ENCODE results near the gene C11orf42.

C11orf42 gene, protein sequence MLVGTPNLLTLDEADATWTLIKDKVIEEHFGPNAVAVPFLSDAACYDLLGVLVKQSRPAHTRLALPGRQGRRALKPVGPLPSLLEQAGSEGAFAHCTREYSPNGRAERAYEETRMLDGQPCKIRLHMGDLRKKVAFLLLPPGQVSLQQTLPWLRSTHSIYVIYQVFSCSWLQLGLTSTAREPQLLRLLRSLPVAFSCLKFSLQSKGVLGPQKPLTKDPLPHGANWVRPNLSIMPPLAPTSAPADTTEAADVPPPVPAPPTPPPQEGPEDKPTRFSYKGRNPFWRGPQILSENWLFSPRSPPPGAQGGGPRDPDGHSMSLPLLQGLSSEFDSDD

GRCh38 chr11:6205366-6205765 lies at the start of gene C11orf42:
C11orf42 (plus strand) TSS chr11:6205557; CDS start chr11:6205616, 59 bp downstream.
- ChIA-PET POLR2A (no interaction called here), CTCF (no interaction called here)
- DNase-seq (ENCODE audit: extremely low spot score), result no peak
- TF ChIP-seq HDGF (IDR thresholded peaks at IDR 0.05; ENCODE audit: borderline replicate concordance) (no peak), ZNF384 (IDR thresholded peaks at IDR 0.05) (no peak), FOXA1 (IDR thresholded peaks at IDR 0.05) (no peak), FOXK2 (IDR thresholded peaks at IDR 0.05) (no peak), CTBP1 (IDR thresholded peaks at IDR 0.05; ENCODE audit: borderline replicate concordance) (no peak), ARNT (IDR thresholded peaks at IDR 0.05) (no peak), SP1 (IDR thresholded peaks at IDR 0.05) (no peak), ELF4 (IDR thresholded peaks at IDR 0.05) (no peak), LEF1 (IDR thresholded peaks at IDR 0.05; ENCODE audit: borderline replicate concordance) (no peak), SUZ12 (IDR thresholded peaks at IDR 0.05) (no peak), TARDBP (IDR thresholded peaks at IDR 0.05) (no peak), BHLHE40 (IDR thresholded peaks at IDR 0.05; ENCODE audit: borderline replicate concordance) (no peak), L3MBTL2 (conservative IDR thresholded peaks at IDR 0.05) (no peak), NFRKB (IDR thresholded peaks at IDR 0.05) (no peak), FOXM1 (IDR thresholded peaks at IDR 0.05; ENCODE audit: borderline replicate concordance) (no peak)
- TF ChIP-seq, protein P1, sequence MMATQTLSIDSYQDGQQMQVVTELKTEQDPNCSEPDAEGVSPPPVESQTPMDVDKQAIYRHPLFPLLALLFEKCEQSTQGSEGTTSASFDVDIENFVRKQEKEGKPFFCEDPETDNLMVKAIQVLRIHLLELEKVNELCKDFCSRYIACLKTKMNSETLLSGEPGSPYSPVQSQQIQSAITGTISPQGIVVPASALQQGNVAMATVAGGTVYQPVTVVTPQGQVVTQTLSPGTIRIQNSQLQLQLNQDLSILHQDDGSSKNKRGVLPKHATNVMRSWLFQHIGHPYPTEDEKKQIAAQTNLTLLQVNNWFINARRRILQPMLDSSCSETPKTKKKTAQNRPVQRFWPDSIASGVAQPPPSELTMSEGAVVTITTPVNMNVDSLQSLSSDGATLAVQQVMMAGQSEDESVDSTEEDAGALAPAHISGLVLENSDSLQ (IDR thresholded peaks at IDR 0.05), result no peak

GRCh38 chr11:6156628-6157359 lies 48.6 kb upstream of the C11orf42 start:
- POLR2A ChIA-PET, result no interaction called here
- DNase-seq (ENCODE audit: extremely low spot score), result no peak
- TF ChIP-seq CTBP1 (IDR thresholded peaks at IDR 0.05; ENCODE audit: borderline replicate concordance), result no peak
- no peak for TF ChIP-seq FOXM1 (IDR thresholded peaks at IDR 0.05; ENCODE audit: borderline replicate concordance)
- TF ChIP-seq BHLHE40 (IDR thresholded peaks at IDR 0.05; ENCODE audit: borderline replicate concordance), result no peak
- TF ChIP-seq, protein P1 (IDR thresholded peaks at IDR 0.05), result no peak
- no peak for TF ChIP-seq TARDBP (IDR thresholded peaks at IDR 0.05)
- no peak for TF ChIP-seq ARNT (IDR thresholded peaks at IDR 0.05)
- no peak for TF ChIP-seq L3MBTL2 (conservative IDR thresholded peaks at IDR 0.05)
- TF ChIP-seq ZNF384 (IDR thresholded peaks at IDR 0.05), result no peak
- no peak for TF ChIP-seq SUZ12 (IDR thresholded peaks at IDR 0.05)
- no peak for TF ChIP-seq HDGF (IDR thresholded peaks at IDR 0.05; ENCODE audit: borderline replicate concordance)
- TF ChIP-seq FOXA1 (IDR thresholded peaks at IDR 0.05), result no peak
- no peak for TF ChIP-seq FOXK2 (IDR thresholded peaks at IDR 0.05)
- TF ChIP-seq ELF4 (IDR thresholded peaks at IDR 0.05), result no peak
- CTCF ChIA-PET, result interaction anchor here (0.6 kb wide), 1 partner anchor 109 kb away, joined by 4 read pairs; no protein-coding TSS in a partner anchor

DNA sequence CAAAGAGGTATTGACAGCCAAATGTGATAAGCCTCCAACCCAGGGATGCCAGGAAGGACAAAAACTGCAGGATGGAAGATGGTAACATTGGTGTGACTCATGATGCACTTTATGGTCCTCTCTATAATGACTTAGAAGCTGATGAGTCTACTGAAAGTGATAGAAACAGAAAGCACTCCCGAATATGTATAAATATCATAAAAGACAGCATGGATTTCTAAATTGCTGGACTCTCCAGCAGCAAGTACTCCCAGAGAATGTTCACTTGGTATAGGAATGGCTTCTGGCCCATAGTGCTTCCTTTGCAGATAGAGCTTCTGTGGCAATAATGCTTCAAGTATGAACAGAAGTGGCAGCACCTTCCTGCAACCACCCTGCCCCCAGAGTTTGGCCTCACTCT lies 35.1 kb upstream of the C11orf42 start, which contains the start of gene OR52B2:
OR52B2 (minus strand) TSS at position 101 of the 400 bp plus-strand sequence; CDS start at position 101, 0 bp downstream.
- CTCF ChIA-PET, result no interaction called here
- POLR2A ChIA-PET, result no interaction called here
- DNase-seq (ENCODE audit: extremely low spot score), result no peak
- no peak for TF ChIP-seq HDGF (IDR thresholded peaks at IDR 0.05; ENCODE audit: borderline replicate concordance)

- ChIA-PET CTCF (no interaction called here), POLR2A (no interaction called here)
- DNase-seq (ENCODE audit: extremely low spot score), result no peak
- no peak for TF ChIP-seq BHLHE40 (IDR thresholded peaks at IDR 0.05; ENCODE audit: borderline replicate concordance)
- no peak for TF ChIP-seq ZNF384 (IDR thresholded peaks at IDR 0.05)
- no peak for TF ChIP-seq FOXK2 (IDR thresholded peaks at IDR 0.05)
- TF ChIP-seq FOXM1 (IDR thresholded peaks at IDR 0.05; ENCODE audit: borderline replicate concordance), result no peak
- no peak for TF ChIP-seq FOXA1 (IDR thresholded peaks at IDR 0.05)
- TF ChIP-seq TARDBP (IDR thresholded peaks at IDR 0.05), result no peak
- no peak for TF ChIP-seq SP1 (IDR thresholded peaks at IDR 0.05)
- no peak for TF ChIP-seq LEF1 (IDR thresholded peaks at IDR 0.05; ENCODE audit: borderline replicate concordance)
Measured at GRCh38 chr11:6175440-6175839, 29.9 kb upstream of the C11orf42 start.

DNA sequence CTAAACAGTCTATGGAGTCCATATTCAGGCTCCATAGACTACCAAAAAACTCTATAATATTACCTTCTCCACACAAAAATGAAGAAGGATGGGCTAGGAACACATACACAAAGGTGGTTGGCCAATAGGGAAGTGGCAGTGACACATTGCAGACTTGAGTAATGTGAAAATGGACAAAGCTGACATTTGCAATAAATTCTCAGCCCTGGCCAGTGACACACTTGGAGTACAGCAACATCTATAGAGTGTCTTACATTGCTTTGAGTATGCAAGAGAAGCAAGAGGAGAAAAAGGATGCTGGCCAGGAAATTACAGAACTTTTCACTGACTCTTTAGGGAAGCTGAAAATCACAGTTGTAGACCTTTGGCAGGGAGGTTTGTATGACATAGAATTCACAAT lies 13.6 kb upstream of the C11orf42 start:
- TF ChIP-seq NFRKB (IDR thresholded peaks at IDR 0.05) (no peak), FOXA1 (IDR thresholded peaks at IDR 0.05) (no peak), ZNF384 (IDR thresholded peaks at IDR 0.05) (no peak)
- DNase-seq (ENCODE audit: extremely low spot score), result no peak
- ChIA-PET CTCF (interaction anchor here (1.2 kb wide), 1 partner anchor 168 kb away, joined by 3 read pairs; no protein-coding TSS in a partner anchor), POLR2A (no interaction called here)

DNA sequence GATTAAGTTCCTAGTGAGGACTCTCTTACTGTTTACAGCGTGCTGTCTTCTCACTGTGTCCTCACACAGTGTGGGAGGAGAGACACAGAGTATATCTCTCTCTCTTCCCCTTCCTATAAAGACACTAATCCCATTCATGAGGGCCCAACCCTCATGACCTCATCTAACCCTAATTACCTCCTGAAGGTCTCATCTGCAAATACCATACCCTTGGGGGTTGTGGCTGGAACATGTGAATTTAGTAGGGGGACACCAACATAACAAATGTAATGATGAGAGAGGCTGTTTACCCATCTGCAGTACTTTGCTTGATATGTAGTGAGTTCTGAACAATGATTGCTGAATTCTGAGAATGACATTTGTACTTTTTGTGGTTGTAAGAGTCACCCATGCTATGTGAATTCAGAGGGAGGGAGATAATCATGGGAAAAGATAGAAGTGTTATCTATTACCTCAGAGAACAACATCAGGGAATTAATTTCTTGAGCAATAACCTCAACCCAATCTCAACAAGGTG lies 11.2 kb upstream of the C11orf42 start:
- TF ChIP-seq TARDBP (IDR thresholded peaks at IDR 0.05), result no peak
- CTCF ChIA-PET, result no interaction called here
- no peak for DNase-seq (ENCODE audit: extremely low spot score)
- POLR2A ChIA-PET, result no interaction called here

DNA sequence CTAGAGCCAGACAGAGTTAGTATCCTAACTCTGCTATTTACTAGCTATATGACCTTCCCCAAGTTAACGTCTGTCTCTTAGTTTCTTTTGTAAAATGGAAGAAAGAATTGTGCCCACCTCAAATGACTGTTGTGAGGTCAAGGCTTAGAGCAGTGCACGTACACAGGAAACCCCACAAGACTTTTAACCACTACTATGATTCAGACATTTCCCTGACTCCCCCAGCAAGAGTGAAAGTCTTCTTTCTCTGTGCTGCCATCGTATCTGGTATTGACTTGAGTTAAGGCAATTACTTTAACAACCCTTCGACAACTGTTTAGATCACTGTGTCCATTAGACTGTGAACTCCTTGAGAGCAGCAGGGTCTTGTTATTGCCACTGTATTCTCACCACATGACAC lies 9.0 kb upstream of the C11orf42 start:
- TF ChIP-seq HDGF (IDR thresholded peaks at IDR 0.05; ENCODE audit: borderline replicate concordance) (no peak), ELF4 (IDR thresholded peaks at IDR 0.05) (no peak), TARDBP (IDR thresholded peaks at IDR 0.05) (no peak), SUZ12 (IDR thresholded peaks at IDR 0.05) (no peak), LEF1 (IDR thresholded peaks at IDR 0.05; ENCODE audit: borderline replicate concordance) (no peak), CTBP1 (IDR thresholded peaks at IDR 0.05; ENCODE audit: borderline replicate concordance) (no peak), NFRKB (IDR thresholded peaks at IDR 0.05) (no peak), SP1 (IDR thresholded peaks at IDR 0.05) (no peak), FOXK2 (IDR thresholded peaks at IDR 0.05) (no peak), BHLHE40 (IDR thresholded peaks at IDR 0.05; ENCODE audit: borderline replicate concordance) (no peak), FOXM1 (IDR thresholded peaks at IDR 0.05; ENCODE audit: borderline replicate concordance) (no peak), ZNF384 (IDR thresholded peaks at IDR 0.05) (no peak), FOXA1 (IDR thresholded peaks at IDR 0.05) (no peak), L3MBTL2 (conservative IDR thresholded peaks at IDR 0.05) (no peak), ARNT (IDR thresholded peaks at IDR 0.05) (no peak)
- TF ChIP-seq, protein P1 (IDR thresholded peaks at IDR 0.05), result no peak
- ChIA-PET CTCF (no interaction called here), POLR2A (no interaction called here)
- DNase-seq (ENCODE audit: extremely low spot score), result no peak
